ENCODE results near the gene GSE1. TPM values are rescaled to one million over a fixed set of nuclear protein-coding genes. Genes with fewer than 3 reads are reported as not detected.

GSE1 gene
- polyA plus RNA-seq, 6 donors from 2014 or later, result 1.00 to 8.3 (median 3.9) TPM

DNA sequence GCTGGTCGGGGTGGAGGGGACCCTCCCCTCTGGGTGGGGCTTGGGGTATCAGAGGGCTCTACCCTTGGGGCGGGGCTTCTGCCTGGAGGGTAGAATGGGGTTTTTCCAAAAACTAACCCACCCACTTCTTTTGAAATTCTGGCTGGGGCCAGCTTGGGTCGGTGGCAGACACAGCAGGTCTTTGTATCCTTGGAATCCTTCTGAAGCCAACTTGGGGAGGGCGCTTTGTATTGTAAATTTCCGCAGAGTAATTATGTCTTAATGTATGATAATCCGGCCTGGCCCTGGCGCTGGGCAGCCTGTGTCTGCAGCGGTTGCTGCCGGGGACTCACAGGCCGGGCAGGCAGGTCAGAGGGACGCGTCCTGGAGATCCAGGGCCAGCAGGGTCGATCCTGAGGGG, 33.9 kb upstream of the GSE1 start:
- DNase-seq (no peak), ATAC-seq (ENCODE audit: low read depth in 2 of 2) (no peak)
- H3K4me1 Mint-ChIP-seq, result peaks cover 37 to 76% (median 60%) of the 10 kb centered on the region in 3 donors
- H3K9me3 Mint-ChIP-seq, result no peaks in the 10 kb centered on the region
- H3K27me3 Mint-ChIP-seq, result no peaks in the 10 kb centered on the region
- H3K27ac Mint-ChIP-seq, result peak overlapping the region in 1 of 6 donors; percentile 33
- no peaks in the 10 kb centered on the region for H3K36me3 Mint-ChIP-seq
- H3K4me3 Mint-ChIP-seq, result no peak overlapping the region

DNA sequence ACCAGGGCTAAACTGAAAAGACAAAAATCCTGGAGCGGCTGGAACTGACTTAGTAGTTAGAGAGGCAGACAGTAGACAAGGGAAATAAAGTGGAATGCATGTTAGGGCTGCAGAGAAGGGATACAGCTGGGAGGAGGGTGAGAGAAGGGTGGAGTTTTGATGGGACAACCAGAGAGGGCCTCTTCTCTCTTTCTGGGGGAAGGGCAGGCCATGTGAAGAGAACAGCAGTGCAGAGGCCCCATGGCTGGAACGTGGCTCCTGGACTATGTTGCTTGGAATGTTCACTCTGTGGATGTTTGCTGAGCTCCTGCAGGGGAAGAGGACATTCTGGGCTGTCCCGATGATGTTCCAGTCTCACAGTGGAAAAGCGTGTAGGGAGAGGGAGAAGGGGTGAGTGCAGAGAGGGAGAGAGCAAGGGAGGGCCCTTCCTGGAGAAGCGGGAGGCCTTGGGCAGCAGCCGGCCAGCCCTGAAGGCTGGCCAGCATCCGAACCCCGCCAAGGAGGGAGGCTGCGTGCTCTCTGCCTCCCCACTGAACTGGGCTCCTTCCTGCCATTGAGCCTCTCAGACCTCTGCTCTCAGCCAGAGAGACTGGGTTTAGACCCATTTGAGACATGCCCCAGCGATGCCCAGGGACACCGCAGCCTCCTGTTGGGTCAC, 33.1 kb upstream of the GSE1 start:
- DNase-seq (no peak), ATAC-seq (ENCODE audit: low read depth in 2 of 2) (no peak)
- no peaks in the 10 kb centered on the region for H3K9me3 Mint-ChIP-seq
- peak overlapping the region in 2 of 8 donors; percentile 15 to 23 for H3K4me3 Mint-ChIP-seq
- no peaks in the 10 kb centered on the region for H3K27me3 Mint-ChIP-seq
- H3K36me3 Mint-ChIP-seq, result no peaks in the 10 kb centered on the region
- H3K27ac Mint-ChIP-seq, result peak overlapping the region in 1 of 6 donors; percentile 33
- H3K4me1 Mint-ChIP-seq, result peaks cover 41 to 78% (median 58%) of the 10 kb centered on the region in 3 donors

DNA sequence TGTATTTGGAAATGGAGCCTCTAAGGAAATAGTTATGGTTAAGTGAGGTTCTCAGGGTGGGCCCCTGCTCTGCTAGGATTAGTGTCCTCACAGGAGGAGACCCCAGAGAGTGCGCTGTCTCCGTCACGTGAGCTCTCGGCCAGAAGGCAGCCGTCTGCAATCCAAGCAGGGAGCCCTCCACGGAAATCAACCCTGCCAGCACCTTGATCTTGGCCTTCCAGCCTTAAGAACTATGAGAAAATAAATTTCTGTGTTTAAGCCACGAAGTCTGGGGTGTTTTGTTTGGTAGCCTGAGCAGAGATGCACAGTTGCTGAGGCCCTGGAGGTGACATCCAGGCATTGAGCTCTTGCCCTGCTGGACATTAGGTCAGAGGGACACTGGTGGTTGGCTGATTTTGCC, 32.4 kb upstream of the GSE1 start:
- Mint-ChIP-seq H3K9me3 (no peaks in the 10 kb centered on the region), H3K4me3 (no peak overlapping the region)
- DNase-seq, result no peak

DNA sequence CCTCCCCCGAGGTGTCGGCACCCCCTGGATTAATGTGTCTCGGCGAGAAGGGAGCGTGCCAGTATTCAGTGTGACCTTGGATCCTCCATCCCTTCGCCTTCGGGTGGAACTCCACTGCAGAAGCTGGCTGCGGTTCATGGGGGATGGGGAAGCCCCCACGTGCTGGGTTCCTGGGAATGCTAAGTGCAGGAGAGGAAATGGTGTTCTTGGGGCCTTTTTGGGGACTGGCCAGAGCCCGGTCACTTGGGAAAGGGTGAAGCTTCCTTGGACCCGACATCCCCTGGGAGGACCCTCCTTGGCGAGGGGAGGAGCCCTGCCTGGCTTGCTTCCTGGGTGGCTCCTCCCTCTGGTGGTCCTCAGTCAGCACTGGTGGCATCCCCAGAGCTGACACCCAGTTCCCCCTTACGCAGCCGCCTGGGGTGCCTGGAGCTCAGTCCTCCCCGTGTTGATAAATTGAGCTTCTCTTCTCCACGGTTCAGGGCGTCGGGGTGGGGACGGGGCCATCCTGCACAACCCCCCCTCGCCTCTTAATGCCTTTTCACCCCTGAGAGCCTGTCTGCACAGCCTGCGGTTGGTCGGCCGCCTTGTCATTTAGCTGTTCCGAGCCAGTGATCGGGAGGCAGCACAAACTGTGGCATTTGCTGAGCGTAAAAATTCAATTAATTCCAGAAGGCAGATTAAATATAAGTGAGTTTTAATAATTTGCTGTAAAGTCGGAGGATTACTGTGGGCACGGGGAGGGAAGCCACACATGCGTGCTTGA, 30.7 kb upstream of the GSE1 start:
- H3K4me1 Mint-ChIP-seq, result peaks cover 43 to 59% (median 45%) of the 10 kb centered on the region in 3 donors
- peak overlapping the region in 2 of 6 donors; percentile 59 to 67 for H3K27ac Mint-ChIP-seq
- ATAC-seq (ENCODE audit: low read depth in 2 of 2) (peak in 1 of 2 donors; percentile 23), DNase-seq (no peak)
- H3K9me3 Mint-ChIP-seq, result no peaks in the 10 kb centered on the region
- H3K4me3 Mint-ChIP-seq, result peak overlapping the region in 2 of 8 donors; percentile 15 to 16
- H3K36me3 Mint-ChIP-seq, result no peaks in the 10 kb centered on the region
- no peaks in the 10 kb centered on the region for H3K27me3 Mint-ChIP-seq

More for the DNA sequence above, 32.4 kb upstream of the GSE1 start:
- H3K36me3 Mint-ChIP-seq, result no peaks in the 10 kb centered on the region
- H3K27ac Mint-ChIP-seq, result no peak overlapping the region
- H3K27me3 Mint-ChIP-seq, result no peaks in the 10 kb centered on the region
- no peak for ATAC-seq (ENCODE audit: low read depth in 2 of 2)
- H3K4me1 Mint-ChIP-seq, result peaks cover 42 to 71% (median 52%) of the 10 kb centered on the region in 3 donors

DNA sequence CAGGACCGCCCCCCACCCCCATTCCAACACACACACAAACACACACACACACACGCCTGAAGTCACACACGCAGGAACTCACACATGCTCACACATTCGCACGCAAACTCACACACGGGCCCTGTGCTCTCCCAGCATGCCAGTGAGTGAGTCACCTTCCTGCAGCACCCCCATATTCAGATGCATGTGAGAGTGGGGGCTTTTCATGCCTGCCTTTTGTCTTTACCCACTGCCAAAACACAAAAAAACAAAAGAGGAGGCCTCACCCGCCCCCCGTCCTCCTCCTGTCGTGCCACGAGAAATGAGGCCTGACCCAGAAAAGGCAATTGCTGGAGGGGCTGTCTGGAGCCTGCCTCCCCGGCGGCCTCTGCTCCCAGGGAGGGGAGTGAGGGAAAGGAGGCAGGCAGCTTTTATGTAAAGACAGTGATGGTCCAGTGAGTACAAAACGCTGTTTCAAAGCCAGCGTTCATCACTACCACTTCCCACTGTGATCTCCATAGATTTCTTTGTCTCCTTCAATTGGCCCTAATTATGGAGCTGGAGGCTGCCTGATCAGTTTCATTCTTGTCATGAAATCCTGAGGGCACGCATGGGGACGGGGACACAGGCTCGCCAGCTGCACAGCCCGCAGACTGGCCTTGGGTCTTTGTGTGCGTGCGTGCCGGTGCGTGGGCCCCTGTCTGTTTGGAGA, 29.5 kb upstream of the GSE1 start:
- H3K36me3 Mint-ChIP-seq, result no peaks in the 10 kb centered on the region
- H3K9me3 Mint-ChIP-seq, result no peaks in the 10 kb centered on the region
- ATAC-seq (ENCODE audit: low read depth in 2 of 2) (no peak), DNase-seq (no peak)
- no peak overlapping the region for H3K27ac Mint-ChIP-seq
- peaks cover 38 to 54% (median 41%) of the 10 kb centered on the region in 3 donors for H3K4me1 Mint-ChIP-seq
- no peaks in the 10 kb centered on the region for H3K27me3 Mint-ChIP-seq
- no peak overlapping the region for H3K4me3 Mint-ChIP-seq

DNA sequence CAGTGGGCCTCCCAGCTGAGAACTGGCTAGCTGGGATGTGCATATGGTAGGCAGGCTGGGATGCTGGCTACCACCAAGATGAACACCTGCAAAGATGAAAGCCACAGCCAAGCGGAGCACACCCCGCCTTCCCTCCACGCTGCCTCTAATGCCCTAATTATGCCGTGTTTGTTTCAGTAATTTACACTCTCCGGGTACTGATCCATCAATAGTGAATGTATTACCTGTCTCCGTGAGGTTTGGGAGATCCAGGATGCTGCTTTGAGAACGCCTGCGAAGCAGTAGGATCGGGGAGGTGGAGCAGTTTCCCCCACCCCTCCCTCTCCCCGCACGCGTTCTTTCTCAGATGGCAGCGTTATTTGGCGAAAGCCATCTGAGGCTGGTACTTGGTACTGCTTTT, 28.9 kb upstream of the GSE1 start:
- Mint-ChIP-seq H3K36me3 (no peaks in the 10 kb centered on the region), H3K9me3 (no peaks in the 10 kb centered on the region), H3K4me1 (peaks cover 32 to 48% (median 38%) of the 10 kb centered on the region in 3 donors), H3K27ac (no peak overlapping the region), H3K4me3 (no peak overlapping the region), H3K27me3 (no peaks in the 10 kb centered on the region)
- DNase-seq (no peak), ATAC-seq (ENCODE audit: low read depth in 2 of 2) (no peak)

DNA sequence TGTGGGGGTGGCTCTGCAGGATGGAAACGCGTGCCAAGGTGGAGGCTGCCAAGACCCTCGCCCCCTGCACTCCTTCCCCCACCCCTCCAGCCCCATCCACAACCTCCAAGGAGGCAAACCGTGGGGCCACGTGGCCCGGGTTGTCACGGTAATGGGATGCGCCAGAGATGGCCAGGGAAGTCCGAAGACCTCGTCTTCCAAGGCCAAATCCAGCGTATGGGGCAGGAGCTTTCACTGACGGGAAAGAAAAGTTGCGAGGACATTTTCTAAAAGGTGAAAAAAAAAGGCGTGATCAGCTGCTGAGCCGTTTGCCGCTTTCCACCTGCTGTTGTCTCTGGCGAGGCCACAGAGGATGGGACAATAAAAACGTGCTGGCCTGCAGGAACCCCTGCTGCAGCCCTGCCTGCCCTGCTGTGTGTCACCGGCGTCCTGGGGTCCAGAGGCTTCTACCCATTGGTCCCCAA, 28.3 kb upstream of the GSE1 start:
- H3K27ac Mint-ChIP-seq, result no peak overlapping the region
- H3K4me3 Mint-ChIP-seq, result no peak overlapping the region
- no peaks in the 10 kb centered on the region for H3K27me3 Mint-ChIP-seq
- no peaks in the 10 kb centered on the region for H3K36me3 Mint-ChIP-seq
- ATAC-seq (ENCODE audit: low read depth in 2 of 2), result no peak
- H3K4me1 Mint-ChIP-seq, result peaks cover 27 to 42% (median 35%) of the 10 kb centered on the region in 3 donors
- no peak for DNase-seq
- H3K9me3 Mint-ChIP-seq, result no peaks in the 10 kb centered on the region

DNA sequence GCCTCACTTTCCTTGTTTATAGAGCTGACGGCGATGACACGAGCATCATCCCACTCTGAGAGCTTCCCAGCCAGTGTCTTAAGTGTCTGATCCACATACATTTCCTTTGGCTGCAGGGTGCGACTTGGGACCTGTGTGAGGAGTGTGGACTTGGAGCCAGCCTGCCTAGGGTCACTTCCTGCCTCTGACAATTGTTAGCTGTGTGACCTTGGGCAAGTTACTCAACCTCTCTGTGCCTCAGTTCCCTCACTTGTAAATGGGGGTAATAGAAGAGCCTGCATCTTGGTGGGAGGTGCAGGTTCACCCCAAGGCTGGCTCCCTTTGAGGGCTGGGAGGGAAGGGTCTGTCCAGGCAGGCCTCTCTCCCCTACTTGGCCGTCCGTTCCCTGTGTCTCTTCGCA, 27.4 kb upstream of the GSE1 start:
- peaks cover 21 to 33% (median 31%) of the 10 kb centered on the region in 3 donors for H3K4me1 Mint-ChIP-seq
- H3K9me3 Mint-ChIP-seq, result no peaks in the 10 kb centered on the region
- ATAC-seq (ENCODE audit: low read depth in 2 of 2), result no peak
- no peak for DNase-seq
- H3K36me3 Mint-ChIP-seq, result no peaks in the 10 kb centered on the region
- H3K4me3 Mint-ChIP-seq, result peak overlapping the region in 1 of 8 donors; percentile 40
- no peaks in the 10 kb centered on the region for H3K27me3 Mint-ChIP-seq
- no peak overlapping the region for H3K27ac Mint-ChIP-seq

DNA sequence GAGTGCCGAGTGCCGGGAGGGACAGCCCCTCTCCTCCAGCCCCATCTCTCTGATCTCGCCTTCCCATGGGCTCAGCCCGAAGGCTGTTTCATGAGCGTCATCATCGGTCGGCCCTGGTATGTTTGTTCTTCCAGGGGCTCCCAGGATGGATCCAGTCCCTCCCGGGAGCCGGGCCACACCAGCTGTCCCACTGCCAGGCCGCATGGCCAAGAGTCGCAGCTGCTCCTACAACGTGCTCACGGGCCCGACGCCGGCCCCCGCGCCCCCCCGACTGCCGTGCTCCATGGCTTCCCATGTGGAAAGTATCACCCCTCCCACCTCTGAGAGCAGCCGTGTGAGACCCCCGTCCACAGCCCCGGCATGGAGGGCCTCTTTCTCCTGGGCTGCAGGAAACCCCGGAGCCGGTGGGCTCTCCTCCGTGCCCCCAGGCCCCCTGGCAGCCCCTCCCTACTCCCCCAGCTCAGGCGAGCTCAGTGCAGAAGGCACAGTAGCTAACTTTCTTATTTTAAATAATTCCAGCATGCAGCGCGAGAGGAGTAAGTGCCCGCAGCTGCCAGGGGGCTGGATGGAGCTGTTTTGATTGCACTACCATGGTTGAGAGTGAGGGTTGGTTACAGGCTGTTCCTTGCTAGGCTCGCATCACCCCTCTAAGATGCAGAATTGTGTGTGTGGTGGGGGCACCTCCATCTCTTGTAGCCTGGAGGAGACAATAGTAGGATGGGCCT, 26.6 kb upstream of the GSE1 start:
- no peak overlapping the region for H3K27ac Mint-ChIP-seq
- no peak for ATAC-seq (ENCODE audit: low read depth in 2 of 2)
- DNase-seq, result no peak
- H3K9me3 Mint-ChIP-seq, result no peaks in the 10 kb centered on the region
- no peaks in the 10 kb centered on the region for H3K36me3 Mint-ChIP-seq
- H3K4me1 Mint-ChIP-seq, result peaks cover 14 to 29% (median 28%) of the 10 kb centered on the region in 3 donors
- H3K4me3 Mint-ChIP-seq, result no peak overlapping the region
- H3K27me3 Mint-ChIP-seq, result no peaks in the 10 kb centered on the region

DNA sequence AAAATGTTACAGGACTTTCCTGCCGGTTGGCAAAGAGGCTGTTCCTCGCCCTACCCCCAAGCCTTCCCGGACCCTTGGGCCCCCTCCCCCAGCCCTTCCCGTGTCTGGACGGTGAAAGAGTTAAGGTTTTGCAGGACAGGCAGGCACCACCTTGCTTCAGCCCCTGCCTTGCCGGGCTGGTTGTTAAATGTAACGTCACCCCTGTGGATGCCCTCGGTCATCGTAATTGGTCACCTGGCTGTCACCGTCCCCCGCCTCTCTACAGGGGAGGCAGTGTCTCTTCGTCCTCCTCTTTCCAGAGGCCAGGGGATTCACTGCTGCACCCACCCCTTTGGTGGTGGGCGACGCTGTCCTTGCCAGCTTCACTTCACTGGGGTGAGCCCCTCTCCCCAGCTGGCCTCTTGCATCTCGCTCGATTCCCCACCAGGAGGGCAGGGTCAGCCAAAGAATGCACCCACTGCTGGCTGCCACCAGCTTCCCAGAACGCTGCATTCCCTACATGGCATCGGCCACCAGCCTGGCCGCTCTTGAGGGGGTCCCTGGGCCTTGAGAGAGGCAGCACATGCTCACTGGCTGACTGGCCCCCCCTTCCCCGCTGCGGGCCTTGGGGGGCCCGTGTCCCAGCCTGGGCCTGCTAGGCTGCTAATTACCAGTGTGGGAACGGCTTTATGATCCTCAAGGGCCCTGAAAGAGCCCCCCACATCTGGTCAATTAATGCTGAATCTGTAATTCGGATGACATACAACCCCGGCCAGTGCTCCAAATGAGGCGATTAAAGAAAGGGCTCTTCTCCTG, 25.2 kb upstream of the GSE1 start:
- Mint-ChIP-seq H3K4me1 (peaks cover 21 to 28% (median 22%) of the 10 kb centered on the region in 3 donors), H3K27me3 (no peaks in the 10 kb centered on the region)

DNA sequence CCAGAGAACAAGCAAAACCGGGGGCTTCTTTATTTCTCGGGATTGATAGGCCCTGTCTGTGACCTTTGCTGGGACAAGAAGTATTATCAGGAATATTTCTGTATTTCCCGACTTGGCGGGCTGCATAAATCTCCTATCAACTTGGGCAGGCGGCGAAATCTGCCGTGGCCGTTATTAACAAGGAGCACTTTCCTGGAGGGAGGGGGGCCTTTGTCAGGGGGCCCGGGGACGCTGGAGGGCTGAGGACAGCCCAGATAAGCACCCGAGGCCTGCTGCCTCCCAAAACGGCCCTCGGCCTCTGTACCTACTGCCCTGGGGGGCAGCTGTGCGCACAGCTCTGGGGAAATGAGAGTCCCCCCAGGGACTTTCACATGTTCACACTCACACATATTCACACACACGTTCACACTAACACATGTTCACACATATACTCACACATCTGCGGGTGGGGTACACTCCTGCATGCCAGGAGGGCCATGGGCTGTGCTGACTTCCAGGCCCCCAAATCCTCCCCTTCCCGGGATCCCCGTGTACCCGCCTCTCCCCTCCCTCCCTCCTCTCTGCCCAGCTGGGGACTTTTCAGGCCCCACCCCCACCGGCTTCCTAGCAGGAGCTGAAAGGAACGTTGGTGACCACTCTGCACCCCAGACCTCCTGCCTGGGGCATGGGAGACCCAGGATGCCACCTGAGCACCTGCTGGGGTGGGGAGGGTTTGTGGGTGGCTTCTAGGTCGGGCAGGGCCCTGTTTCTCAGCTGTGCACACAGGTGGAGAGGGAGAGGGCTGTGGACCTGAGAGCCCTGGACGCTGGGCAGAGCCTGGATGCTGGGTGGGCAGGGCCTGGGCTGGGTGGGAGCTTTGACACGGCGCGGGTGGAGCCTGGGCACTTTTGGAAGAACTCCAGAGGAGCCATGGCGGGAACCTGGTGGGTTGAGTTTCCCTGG, 24.3 kb upstream of the GSE1 start:
- Mint-ChIP-seq H3K36me3 (no peaks in the 10 kb centered on the region), H3K4me1 (peaks cover 19 to 23% (median 20%) of the 10 kb centered on the region in 3 donors), H3K27ac (no peak overlapping the region), H3K27me3 (no peaks in the 10 kb centered on the region), H3K4me3 (no peak overlapping the region), H3K9me3 (no peaks in the 10 kb centered on the region)
- ATAC-seq (ENCODE audit: low read depth in 2 of 2) (no peak), DNase-seq (no peak)

More for the DNA sequence above, 25.2 kb upstream of the GSE1 start:
- DNase-seq (no peak), ATAC-seq (ENCODE audit: low read depth in 2 of 2) (no peak)
- Mint-ChIP-seq H3K27ac (no peak overlapping the region), H3K36me3 (no peaks in the 10 kb centered on the region), H3K4me3 (no peak overlapping the region), H3K9me3 (no peaks in the 10 kb centered on the region)

All from naive B cell (primary cell).